GM19099 (cell line): ENCODE results near the gene HAPLN1.

Experiments used
- POLR2A ChIP-seq: IDR thresholded peaks from 3 replicates; pipeline ENCODE4 v1.6.1; 2011; ENCODE audit warnings: low read depth; ENCODE audit not compliant: insufficient read length; ENCODE audit errors: extremely low read depth

Gene HAPLN1

GRCh38 chr5:83723031-83723430, 2.4 kb upstream of the HAPLN1 start:
- no peak for TF ChIP-seq POLR2A

GRCh38 chr5:83721953-83722901, 1.6 kb upstream of the HAPLN1 start:
- no peak for TF ChIP-seq POLR2A

DNA sequence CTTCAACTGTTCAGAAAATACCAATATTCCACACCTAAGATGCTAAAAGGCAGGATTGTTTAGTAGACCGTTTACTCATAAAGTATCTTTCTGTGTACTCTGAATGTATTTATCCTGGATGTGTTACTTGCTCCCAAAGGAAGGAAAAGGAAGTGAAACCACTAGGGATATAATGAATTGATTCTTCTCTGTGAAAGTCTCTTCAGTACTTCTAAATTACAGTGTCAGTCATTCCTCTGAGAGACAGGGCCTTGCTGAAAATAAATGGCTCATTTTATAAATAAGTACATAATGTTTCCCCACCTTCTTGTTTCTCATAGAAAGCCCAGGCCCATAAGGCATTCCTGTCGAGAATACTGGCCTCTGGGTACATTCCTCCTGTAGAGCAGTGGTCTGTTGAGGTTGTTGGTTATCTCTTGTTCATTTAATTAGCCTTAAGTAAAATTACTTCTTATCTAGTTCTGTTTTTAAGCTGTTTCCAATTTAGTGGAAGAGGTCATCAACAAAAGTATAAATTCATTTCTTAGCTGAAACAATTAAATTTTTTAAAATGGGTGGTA, 1.6 kb downstream of the HAPLN1 start:
- TF ChIP-seq POLR2A: no peak

DNA sequence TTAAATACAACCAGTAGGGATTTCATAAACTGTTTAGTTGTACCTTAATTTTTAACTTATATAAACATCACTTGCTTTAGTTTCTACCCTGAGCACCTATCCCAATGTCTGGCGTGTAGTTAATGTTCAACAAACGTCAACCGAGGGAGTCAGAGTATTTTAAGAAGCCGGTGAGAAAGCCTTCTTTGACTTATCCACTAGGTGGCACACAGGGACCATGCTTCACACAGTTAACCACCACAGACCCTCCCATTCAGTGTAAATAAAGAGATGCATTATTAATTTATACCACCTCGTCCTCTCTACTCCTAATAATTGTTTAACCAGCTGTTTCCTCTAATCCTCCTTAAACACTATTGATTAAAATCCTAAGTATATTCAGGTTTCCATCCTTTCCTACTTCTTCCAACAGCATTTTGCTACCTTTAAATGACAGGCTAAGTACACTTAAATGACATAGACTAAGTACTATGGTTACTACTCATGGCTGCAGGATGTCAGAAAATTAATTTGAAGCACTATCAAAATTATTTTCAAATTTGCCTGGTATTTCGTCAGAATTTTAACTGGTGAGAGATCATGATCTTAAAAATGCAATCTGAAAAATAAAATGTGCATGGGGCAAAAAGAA, 2.3 kb downstream of the HAPLN1 start:
- no peak for TF ChIP-seq POLR2A

DNA sequence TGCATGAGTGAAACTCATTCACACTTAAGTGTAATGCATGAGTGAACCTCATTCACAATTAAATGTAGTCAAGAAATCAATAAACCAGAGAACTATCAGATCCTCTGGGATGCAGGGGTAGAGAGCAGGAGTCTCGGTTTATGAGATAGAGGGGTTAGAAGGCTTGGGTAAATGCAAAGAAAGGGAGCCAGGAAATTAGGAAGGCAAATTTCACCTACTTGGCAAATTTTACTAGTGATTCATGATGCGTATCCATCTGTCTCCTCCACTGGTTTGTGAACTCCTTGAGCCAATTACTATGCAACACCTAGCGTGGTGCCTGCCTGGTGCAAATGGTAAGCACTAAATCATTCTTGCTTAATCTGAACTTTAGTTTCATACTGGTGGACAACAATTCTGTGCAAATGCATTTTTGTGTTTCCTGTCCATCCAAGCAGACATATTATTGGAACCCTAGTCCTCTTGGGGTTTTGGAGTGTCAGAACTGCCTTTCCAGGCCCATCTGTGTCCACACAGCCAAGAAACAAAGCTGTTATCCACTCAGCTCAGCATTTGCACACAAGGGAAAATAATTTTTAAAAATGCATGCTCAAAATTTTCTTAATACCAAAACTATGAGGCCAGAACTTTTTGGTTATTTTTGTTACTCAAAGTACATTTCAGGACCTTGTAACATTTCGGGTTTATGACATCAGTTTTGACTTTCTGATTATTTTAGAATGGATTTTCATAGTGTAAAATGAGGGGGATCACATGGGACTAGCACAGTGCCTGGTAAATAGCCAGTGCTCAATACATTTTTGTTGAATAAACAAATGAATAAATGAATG, 5.2 kb downstream of the HAPLN1 start:
- TF ChIP-seq POLR2A: no peak

GRCh38 chr5:83714810-83715209, 5.8 kb downstream of the HAPLN1 start:
- TF ChIP-seq POLR2A: no peak

GRCh38 chr5:83711982-83712601, 8.6 kb downstream of the HAPLN1 start:
- TF ChIP-seq POLR2A: no peak

DNA sequence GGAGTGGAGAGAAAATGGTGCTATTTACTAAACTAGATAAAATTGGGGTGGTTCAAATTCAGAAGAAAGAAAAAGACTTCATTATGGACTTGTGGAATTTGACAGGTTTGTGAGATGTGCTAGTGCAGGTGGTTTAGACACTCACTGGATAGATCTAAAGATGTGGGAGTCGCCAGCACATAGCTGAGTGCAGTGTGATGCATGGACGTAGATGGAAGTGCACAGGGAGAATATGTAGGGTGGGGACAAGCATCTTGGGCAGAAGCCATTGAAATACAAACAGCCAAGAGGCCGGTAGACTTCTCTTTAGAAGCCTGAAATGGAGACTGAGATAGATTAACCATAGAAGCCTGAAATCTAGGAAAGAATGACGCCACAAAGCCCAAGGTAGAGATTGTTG, 10.7 kb downstream of the HAPLN1 start:
- no peak for TF ChIP-seq POLR2A

DNA sequence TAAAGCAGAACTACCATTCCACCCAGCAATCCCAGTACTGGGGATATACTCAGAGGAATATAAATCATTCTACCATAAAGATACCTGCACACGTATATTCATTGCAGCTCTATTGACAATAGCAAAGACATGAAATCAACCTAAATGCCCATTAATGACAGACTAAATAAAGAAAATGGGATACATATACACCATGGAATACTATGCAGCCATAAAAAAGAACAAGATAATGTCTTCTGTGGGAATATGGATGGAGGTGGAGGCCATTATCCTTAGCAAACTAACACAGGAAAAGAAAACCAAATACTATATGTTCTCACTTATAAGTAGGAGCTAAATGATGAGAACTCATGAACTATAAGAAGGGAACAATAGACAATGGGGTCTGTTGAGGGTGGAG, 12.5 kb downstream of the HAPLN1 start:
- TF ChIP-seq POLR2A: no peak

GRCh38 chr5:83703059-83703458, 17.6 kb downstream of the HAPLN1 start:
- TF ChIP-seq POLR2A: no peak

DNA sequence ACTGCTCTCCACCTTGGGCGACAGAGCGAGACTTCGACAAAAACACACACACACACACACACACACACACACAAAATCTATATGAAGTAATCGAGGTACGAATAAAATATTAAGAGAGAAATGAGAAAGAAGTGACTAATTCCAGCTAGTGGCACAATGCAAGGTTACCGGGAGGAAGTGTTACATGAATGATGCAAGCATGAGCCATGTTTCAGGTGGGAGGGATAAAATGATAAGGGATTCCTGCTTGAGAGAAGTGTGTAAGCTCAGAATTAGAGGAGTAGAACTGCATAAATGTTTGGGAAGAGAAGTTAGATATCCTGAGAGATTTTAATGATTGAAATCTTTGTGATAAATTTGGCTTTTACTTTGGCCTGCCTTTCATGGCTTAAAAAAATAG, 18.8 kb downstream of the HAPLN1 start:
- TF ChIP-seq POLR2A: no peak

- no peak for TF ChIP-seq POLR2A
Observed at GRCh38 chr5:83689881-83690280, 30.8 kb downstream of the HAPLN1 start.

GRCh38 chr5:83688281-83688680, 32.4 kb downstream of the HAPLN1 start:
- no peak for TF ChIP-seq POLR2A

DNA sequence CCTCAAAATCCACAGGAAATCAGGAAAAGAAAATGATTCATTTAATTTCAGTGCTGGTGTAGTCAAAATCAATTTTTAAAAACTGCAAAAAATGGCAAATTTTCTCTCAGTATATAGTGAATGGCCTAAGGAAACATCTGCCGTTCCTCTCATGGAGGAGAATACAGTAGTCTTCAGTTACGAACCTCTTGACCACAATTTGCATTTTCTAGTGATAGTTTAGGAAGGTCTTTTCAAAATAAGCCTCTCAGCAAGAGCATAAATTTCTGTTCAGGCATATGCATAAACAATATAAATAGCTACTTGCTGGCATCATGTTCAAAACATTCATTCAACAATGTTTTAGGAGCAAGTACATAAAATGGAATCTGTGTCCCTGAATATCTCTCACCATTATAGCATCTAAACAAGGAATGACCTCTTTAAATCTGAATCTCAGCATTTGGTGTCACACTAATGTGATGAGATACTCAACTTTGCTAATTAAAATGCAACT, 33.5 kb downstream of the HAPLN1 start:
- TF ChIP-seq POLR2A: no peak
